Tongue (tissue), 2 donors: ENCODE data around the gene WSB2. TPM values are rescaled to one million over a fixed set of nuclear protein-coding genes. Genes with fewer than 3 reads are reported as not detected.
"Not testable (repeated sequence)": the region's sequence is repeated elsewhere in the genome, so short reads cannot be mapped to it uniquely, and the experiment has no call there.

Source experiments
- DNase-seq: peaks from one replicate; pipeline ENCODE4 v3.0.0-alpha.2; 2015
- total RNA-seq: library from RNA; depleted of rRNA; stranded (reverse); fragments of >200 nt; gene quantifications from one replicate; pipeline ENCODE4 v1.2.3, GENCODE V29; 2014

Gene WSB2
- 67.3 TPM for total RNA-seq

DNA sequence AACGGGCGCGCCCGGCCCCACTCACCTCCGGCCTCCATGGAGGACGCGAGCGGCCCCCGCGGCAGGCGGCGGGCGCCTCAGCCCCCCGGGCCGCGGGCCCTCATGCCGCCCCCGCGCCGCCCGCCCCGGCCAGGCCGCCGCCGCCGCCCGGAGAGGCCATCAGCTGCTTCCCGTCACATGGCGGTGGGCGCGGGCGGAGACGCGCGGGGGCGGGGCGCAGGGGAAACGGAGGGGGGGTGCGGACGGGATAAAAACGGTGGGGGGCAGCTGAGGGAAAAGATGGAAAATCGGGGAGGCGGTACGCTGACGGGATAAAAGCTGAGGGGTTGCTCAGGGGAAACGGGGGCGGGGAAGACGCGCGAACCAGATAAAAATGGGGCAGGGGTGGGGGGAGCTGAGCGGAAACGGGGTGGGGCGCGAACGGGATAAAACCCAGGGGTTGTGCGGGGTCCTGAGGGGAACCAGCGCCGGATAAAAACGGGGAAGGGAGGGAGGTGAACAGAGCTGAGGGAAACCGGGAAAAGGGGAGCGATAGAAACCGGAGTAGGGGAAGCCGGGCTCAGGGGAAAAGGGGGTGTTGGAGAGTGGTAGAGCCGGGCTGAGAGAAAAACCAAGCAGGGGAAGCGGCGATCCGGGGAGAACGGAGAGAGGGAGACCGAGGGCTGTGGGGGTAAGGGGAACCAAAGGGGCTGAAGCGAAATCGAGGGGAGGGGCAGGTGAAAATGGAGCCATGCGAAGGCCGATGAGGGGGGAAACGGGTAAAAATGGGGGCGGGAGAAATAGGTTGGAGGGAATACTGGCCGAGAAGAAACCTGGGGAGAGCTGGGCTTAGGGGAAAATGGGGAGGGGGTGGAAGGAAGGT lies at the start of gene WSB2:
TSS of gene WSB2 (minus strand) at position 169 of the 862 bp plus-strand sequence. CDS start at position 38, 131 bp downstream.
- DNase-seq, result peak; percentile 86

DNA sequence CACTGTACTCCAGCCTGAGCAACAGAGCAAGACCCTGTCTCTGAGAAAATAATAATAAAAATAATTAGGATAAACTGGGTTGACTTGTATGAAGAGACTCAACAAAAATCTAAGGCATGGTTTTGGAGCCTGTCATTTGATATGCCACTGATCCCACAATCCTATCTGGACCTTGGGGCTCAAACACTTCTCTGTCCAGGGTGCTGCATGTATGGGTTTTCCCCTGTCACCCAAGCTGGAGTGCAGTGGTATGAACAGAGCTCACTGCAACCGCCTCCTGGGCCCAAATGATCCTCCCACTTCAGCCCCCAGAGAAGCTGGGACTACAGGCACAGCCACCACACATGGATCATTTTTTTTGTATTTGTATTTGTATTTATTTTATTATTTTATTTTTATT lies 48.1 kb upstream of the WSB2 start:
- DNase-seq, result no peak

DNA sequence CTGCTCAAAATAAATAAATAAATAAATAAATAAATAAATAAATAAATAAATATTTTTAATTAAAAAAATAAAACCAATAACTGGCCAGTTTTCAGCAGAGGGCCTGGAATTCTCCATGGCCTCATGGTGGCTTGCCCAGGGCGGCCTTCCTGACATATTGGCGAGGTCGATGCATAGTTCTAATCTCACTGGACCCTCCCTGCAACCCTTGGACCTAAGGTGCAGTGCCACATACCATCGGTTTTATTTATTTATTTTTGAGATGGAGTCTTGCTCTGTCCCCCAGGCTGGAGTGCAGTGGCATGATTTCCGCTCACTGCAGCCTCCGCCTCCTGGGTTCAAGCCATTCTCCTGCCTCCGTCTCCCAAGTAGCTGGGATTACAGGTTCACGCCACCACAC lies 46.7 kb upstream of the WSB2 start:
- DNase-seq, result no peak

DNA sequence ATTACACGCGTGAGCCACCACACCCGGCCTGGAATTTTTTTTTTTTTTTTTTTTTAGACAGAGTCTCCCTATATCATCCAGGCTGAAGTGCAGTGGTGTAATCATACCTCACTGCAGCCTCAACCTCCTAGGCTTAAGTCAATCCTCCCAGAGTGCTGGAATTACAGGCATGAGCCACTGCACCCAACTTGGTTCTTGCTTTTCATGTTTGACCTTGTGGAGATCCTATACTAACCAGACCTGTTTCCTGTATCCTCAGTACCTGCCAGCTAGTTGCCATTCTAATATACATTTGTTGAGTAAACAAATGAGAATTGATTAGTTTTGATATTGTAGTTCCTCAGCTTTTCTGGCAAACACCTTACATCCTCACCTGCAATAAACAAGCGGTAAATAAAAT lies 46.0 kb upstream of the WSB2 start:
- no peak for DNase-seq

DNA sequence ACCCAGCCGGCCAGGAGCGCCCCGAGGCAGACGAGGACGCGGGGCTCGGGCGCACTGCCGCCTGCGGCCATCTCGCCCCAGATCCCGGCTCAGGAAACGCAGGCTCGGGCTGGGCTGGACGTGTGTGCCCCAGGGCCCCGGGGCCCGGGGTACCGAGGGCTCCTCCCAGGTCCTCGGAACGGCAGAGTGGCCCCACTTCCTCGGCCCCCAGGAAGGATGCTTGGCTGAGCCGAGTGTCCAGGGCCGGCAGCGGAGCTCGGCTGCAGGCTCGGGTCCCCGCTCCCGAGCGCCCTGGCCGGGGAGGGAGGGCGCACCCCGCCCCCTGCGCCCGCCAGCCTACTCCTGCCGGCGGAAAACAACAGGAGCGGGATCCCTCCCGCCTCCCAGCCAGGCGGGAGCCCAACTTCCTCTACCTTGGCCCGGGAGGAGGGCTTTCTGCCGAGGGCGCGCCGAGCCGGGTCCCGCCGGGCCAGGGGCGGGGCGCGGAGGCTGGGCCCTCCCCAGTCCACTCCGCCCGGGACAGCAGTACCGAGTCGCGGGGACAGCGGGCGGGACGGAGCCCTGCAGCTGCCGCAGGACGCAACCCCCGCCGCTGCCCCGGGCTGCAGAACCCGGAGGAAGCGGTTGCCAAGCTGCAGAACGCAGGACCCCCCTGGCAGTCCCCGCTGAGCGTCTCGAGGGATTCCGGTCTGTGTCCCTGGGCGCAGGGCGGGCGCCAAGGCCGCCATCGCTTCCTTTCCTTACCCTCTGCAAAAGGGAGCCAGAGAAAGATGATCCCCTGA lies 42.8 kb upstream of the WSB2 start, which contains the start of gene VSIG10:
TSS of gene VSIG10 (minus strand) at position 411 of the 782 bp plus-strand sequence. CDS start at position 71, 340 bp downstream.
- DNase-seq, result peak; percentile 72

DNA sequence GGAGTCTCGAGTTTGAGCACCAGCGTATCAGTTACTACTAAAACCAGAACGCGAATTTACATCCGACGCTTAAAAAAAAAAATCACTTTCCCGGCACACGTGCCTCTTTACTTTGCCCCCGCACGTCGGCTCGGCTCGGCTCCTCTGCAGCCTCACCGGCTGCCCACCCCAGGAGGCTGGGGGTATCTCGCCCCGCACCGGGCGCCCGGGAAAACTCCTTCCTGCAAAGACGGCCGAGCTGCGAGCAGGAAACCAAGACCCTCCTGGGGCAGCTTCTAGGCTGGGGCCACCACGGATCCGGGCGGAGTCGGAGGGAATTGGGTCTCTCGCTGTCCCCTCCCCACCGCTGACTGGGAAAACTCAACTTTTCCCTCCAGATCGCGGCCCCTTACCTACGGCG lies 42.2 kb upstream of the WSB2 start:
- peak; percentile 34 for DNase-seq

DNA sequence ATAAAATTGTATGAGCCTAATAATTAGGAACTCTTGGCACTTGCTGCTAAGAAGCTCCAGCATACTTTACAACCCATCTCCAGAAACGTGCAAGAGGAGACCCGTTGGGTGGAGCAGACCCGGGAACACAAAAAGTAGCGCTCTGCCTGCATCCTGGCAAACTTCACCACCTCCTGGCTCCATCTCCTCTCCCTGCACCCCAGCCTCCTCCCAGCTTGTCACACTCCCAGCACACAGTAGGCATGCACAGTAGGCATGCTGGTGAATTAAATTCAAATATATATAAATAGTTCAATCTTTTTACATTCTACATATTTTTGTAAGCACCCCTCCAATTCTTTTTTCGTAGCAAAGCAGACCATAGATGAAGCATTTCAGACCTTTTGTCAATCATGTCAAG lies 41.6 kb upstream of the WSB2 start:
- DNase-seq, result no peak

DNA sequence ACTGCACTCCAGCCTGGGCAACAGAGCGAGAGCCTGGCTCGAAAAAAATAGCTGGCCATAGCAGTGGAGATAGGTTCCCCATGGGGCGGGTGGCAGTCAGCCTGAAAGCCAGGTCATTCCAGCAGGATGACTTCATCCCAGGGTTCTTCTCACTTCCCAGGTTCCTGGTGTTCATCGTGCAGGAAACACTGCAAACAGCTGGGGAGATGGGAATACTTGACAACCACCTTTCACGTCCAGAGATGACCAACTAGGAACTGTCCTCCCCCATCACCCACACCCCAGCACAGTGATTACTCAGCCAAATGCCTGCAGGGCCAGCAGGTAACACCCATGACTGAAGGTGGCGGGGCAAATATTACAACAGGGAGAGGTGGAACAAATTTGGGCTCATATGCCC lies 41.1 kb upstream of the WSB2 start:
- DNase-seq, result no peak

DNA sequence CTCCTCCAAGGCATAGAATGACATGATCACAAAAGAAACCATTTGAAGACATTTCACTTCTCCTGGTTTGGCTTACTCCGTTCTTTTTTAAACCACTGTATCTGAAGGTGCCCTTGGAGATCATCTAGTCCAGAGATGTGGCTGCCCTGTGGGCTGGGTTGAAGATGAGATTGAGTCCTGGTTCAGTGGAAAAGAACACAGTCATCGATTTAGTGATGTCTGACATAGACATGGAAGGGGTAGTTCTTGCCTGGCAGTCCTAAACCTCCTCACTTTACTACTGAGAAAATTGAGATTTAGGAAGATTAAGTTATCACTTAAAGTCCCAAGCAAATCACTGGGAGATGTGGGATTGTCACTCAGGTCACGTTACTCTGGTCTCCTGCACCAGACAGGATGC lies 40.1 kb upstream of the WSB2 start:
- DNase-seq, result no peak

DNA sequence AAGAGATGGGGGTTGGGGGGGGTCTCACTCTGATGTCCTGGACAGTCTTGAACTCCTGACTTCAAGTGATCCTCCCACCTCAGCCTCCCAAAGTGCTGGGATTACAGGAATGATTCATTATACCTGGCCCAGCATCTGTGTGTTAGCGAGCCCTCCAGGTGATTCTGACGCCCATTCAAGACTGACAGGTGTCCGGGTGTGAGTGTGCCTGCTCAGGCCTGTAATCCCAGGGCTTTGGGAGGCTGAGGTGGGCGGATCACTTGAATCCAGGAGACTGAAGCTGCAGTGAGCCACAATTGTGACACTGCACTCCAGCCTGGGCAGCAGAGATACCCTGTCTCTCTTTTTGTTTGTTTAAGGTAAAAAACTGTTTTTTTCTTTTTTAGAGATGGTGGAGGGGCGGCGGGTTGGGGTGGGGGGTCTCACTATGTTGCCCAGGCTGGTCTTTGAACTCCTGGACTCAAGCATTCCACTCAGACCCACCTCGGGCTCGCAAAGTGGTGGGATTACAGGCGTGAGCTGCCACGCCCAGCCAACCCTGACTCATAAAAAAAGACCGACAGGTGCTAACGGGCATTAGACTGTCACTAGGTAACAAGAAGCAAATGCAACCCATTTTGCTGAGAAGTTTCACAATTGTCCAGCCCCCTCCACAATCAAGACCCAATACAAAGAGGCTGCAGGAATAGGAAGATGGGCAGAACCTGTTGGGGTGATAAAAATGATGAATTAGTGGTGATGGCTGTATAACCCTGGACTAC lies 38.1 kb upstream of the WSB2 start:
- DNase-seq, result no peak

DNA sequence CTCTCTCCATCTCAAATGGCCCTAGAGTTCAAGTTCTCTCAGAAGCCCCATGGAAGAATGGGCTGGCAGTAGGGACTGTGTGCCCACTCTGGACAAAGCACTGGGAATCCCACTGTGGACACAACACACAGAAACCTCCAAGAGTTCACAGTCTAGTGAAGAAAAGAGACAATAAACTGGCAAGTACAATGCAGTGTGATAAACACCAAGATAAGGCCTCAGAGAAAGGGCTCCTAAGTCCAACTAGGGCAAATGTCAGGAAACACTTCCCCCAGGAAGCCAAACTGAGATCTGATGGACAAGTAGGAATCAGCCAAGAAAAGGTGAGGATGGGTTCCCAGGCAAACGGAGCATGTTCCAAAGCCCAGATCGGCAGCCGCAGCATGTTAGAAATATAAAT lies 37.4 kb upstream of the WSB2 start:
- DNase-seq, result no peak

DNA sequence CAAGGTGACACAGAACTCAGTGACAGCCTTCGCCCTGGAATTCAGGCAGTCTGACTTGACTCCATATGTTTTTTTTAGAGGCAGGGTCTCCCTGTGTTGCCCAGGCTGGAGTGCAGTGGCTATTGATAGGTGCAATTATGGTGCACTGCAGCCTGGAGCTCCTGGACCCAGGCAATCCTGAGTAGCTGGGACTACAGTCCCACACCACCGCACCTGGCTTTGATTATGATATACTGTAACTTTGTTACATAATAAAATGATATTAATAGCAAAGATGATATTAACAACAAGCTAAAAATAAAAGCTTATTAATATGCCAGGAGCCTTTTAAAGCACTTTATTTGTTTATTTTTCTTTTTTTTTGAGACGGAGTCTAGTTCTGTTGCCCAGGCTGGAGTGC lies 33.1 kb upstream of the WSB2 start:
- no peak for DNase-seq

DNA sequence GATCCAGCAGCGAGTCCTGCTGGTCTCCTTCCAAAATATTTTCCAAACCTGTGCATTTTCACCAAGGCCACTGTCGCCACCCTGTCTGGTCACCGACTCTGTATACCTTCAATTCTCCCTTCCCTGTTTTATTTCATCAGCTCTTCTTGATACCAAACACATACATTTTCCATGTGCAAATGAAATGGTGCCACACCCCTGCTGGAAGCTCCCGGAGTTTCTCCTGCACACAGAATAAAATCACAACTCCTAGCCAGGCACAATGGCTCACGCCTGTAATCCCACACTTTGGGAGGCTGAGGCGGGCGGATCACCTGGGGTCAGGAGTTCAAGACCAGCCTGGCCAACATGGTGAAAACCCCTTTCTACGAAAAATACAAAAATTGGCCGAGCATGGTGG lies 28.8 kb upstream of the WSB2 start:
- DNase-seq, result no peak

DNA sequence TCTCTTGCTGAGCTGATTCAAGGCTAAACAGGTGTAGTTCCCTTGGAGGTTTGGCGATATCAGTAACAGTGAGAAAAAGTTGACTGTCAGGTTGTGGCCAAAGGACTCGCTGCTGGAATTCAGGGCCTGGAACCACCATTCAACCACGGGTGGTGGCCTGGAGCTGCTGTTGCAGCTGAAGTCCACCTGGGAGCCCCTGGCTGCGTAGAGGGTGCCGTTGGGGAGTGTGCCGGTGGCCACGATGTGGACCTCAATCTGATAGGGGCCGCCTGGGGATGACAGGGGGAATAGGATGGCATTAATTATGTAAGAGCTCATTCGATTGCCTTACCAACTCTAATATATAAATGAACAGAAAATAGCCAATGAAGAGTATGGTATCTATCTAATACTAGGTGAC lies 21.2 kb upstream of the WSB2 start:
- no peak for DNase-seq

DNA sequence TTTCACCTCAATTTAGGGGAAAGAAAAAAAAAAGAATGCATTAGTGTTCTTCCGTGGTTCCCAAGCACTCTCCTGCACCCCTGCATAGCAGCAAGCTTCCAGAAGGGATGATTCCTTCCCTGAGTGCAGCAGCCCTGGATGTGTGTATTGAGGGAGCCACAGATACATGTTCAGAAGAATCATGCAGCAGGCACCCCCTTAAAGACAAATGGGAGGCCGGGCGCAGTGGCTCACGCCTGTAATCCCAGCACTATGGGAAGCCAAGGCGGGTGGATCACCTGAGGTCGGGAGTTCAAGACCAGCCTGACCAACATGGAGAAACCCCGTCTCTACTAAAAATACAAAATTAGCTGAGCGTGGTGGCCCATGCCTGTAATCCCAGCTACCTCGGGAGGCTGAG lies 20.5 kb upstream of the WSB2 start:
- not testable (repeated sequence) for DNase-seq

DNA sequence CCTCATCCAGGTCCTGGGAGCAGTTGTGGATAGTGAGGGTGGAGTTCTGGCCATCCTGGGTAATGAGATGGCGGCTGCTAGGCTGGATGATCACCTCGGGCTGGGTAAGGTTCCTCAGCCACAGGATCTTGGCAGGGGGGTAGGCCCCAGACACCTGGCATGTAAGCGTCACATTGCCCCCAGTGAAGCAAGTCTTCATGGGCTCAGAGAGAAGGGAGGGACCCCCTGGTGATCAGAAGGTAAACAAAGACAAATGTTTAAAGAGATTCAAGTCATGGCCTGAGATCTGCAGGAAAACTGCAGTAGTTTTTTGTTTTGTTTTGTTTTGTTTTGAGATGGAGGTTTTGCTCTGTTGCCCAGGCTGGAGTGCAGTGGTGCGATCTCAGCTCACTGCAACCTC lies 12.8 kb upstream of the WSB2 start:
- DNase-seq, result no peak

DNA sequence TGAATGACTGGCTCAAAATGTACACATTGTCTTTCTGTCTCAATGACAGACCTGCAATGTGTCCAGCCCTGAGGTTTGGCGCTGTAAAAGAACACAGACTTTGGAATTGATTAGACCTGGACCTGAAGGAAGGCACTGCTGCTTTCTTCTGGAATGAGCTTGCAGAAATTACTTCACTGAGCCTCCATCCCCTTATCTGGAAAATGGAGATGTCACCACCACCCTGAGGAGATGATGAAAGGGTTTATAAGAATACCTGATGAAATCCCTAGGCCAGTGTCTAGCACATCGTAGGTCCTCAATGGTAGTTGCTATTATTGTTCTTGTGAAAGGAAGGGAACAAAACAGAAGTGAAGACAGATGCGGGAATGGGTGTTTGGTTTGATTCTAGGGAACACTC lies 9.7 kb upstream of the WSB2 start:
- DNase-seq, result no peak

DNA sequence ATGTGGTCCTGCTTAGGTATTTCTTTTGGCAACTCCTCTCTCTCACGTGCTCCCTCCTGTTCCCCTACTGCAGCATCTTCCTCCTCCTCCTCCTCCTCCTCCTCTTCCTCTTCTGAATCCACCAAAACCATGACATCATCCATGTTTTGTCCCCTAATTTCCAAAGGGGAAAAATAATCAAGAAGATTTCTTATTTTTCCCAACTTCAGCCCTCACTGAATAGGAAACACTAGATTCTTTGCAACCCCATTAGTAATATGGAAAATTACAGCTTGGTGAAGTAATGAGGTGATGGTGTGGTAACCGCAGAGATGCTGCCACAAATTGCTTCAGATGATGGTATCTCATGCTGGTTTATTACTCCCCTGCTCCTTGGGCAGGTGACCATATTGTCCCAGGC lies 7.5 kb upstream of the WSB2 start:
- DNase-seq, result no peak

DNA sequence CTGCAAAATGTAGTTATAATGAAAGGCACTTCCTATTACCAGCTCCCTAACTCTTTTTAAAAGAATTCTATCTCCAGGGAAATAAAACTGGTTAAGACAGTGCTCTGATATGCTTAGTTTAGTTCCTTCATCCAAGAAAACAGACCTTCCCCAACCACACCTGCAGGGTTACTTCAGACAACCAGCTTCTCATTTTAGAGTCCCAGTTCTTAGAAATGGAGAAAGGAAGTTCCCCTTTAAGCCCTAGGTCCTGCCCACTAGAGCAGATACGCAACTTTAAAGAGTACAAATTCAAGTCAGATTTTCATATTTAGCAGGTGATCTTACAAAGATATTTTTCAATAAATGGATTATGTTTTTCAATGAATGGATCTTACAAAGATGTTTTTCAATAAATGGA lies 4.4 kb upstream of the WSB2 start:
- no peak for DNase-seq

DNA sequence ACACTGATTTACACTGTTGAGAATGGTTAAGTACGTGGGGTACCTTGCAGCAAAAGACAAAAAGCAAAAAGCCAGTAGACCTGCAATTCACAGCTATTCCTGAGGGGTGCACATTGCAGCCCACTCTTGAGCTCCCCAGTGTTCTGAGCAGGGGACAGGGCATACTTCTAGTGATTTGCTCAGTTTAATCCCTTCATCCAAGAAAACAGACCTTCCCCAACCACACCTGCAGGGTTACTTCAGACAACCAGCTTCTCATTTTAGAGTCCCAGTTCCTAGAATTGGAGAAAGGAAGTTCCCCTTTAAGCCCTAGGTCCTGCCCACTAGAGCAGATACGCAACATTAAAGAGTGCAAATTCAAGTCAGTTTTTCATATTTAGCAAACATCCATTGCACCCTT lies 3.6 kb upstream of the WSB2 start:
- no peak for DNase-seq

DNA sequence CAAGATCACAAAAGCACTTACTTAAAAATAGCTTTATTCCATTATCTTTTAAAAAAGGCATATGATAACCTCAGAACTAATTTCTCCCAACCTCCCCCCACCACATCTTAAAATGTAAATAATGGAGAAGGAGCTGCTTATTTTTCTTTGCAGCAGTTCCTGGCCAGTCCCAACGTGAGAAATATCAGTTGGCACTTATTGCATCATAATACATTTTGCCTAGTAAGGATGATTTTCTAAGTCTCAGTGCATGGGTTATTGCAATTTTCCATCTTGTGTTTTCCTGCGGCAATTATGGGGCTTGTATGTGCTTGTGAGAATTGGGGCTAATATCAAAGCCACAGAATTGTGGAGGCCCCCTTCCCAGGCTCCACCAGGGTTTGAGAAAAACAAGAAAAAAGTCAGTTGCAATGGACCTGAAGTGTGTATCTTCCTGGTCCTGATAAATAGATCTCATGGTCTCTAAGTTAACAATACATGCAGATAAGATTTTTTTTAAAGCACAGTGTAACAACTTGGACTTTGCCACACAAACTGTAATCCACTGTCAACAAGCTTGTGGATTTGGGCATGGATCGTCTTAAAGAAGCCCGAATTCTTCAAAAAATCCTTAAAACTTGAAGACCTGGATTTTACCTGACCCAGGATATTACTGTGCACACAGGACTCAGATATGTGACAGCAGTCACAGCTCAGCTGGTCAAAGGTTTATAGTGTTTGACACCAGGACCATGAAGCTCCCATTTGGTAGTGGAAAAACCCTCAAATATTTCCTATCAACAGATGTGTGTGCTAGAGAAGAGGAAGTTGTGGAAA lies 2.8 kb upstream of the WSB2 start:
- DNase-seq, result no peak
